Fibroblast of lung (primary cell): ENCODE measurements around the gene KRTAP26-1. TPM values are rescaled to one million over a fixed set of nuclear protein-coding genes. Genes with fewer than 3 reads are reported as not detected.

Source experiments
- DNase-seq, 2 donors: peaks; one replicate each; pipeline versions ENCODE4 v3.0.0 to v3.0.0-alpha.2; 2010; ENCODE audit warnings: low read depth in 2 of 2
- H2AFZ ChIP-seq: 2 replicates; pipeline ENCODE4 v1.5.1; 2012; ENCODE audit warnings: low read length, control low read depth, inconsistent platforms
- H3K27ac ChIP-seq: 2 replicates; pipeline ENCODE4 v1.5.1; 2011; ENCODE audit warnings: low read length, control low read depth; ENCODE audit not compliant: insufficient read depth
- H3K27me3 ChIP-seq: 2 replicates; pipeline ENCODE4 v1.5.1; 2011; ENCODE audit warnings: mild to moderate bottlenecking, low read length; ENCODE audit not compliant: control insufficient read depth, insufficient read depth
- H3K36me3 ChIP-seq: 2 replicates; pipeline ENCODE4 v1.5.1; 2011; ENCODE audit warnings: low read length; ENCODE audit not compliant: control insufficient read depth, insufficient read depth
- H3K4me1 ChIP-seq: 2 replicates; pipeline ENCODE4 v1.5.1; 2011; ENCODE audit warnings: low read length; ENCODE audit not compliant: control insufficient read depth, insufficient read depth; ENCODE audit errors: extremely low read depth
- H3K4me2 ChIP-seq: 2 replicates; pipeline ENCODE4 v1.5.1; 2011; ENCODE audit warnings: low read length, control low read depth; ENCODE audit not compliant: insufficient read depth; ENCODE audit errors: extremely low read depth
- H3K4me3 ChIP-seq, 4 experiments: fragments of 200-600 bp in 1 of 4; sonication (generic) in 1 of 4; replicated peaks in 1 of 4; 2 replicates each; pipeline ENCODE4 v1.5.1; 2011 to 2016; ENCODE audit warnings: low read length in 4 of 4, low read depth in 3 of 4, mild to moderate bottlenecking in 3 of 4, control low read depth in 2 of 4, inconsistent platforms in 1 of 4, mixed read lengths in 1 of 4; ENCODE audit not compliant: insufficient read depth in 1 of 4; ENCODE audit errors: control extremely low read depth in 1 of 4
- H3K79me2 ChIP-seq: 2 replicates; pipeline ENCODE4 v1.5.1; 2012; ENCODE audit warnings: mild to moderate bottlenecking, low read length, inconsistent platforms; ENCODE audit not compliant: control insufficient read depth, insufficient read depth
- H3K9ac ChIP-seq: 2 replicates; pipeline ENCODE4 v1.5.1; 2011; ENCODE audit warnings: mild to moderate bottlenecking, low read length, control low read depth; ENCODE audit not compliant: insufficient read depth
- H3K9me3 ChIP-seq: 2 replicates; pipeline ENCODE4 v1.5.1; 2012; ENCODE audit warnings: low read depth, low read length; ENCODE audit not compliant: control insufficient read depth, insufficient read depth
- H4K20me1 ChIP-seq: 2 replicates; pipeline ENCODE4 v1.5.1; 2011; ENCODE audit warnings: low read length; ENCODE audit not compliant: control insufficient read depth, insufficient read depth; ENCODE audit errors: extremely low read depth
- CTCF ChIP-seq, 2 donors: IDR thresholded peaks in 1 of 2; conservative IDR thresholded peaks in 1 of 2; 1 replicate in 1 of 2; 2 replicates in 1 of 2; pipeline ENCODE4 v1.5.1; 2011 to 2012; ENCODE audit warnings: low read length in 2 of 2, control low read depth in 1 of 2, inconsistent platforms in 1 of 2, low read depth in 1 of 2, mild to moderate bottlenecking in 1 of 2
- EZH2 ChIP-seq: IDR thresholded peaks from 2 replicates; pipeline ENCODE4 v1.5.1; 2012; ENCODE audit warnings: low read length, control low read depth, mild to moderate bottlenecking; ENCODE audit errors: missing control alignments
- polyA plus RNA-seq, 2 donors: library from polyadenylated mRNA; depleted of rRNA in 1 of 2; stranded (reverse) in 1 of 2; unstranded in 1 of 2; fragments of >200 nt; gene quantifications; 2 replicates each; pipeline ENCODE4 v1.2.1, GENCODE V29; 2011 to 2012; ENCODE audit warnings: missing spikeins in 1 of 2
- total RNA-seq: library from RNA; depleted of rRNA; stranded (reverse); fragments of >200 nt; gene quantifications from 2 replicates; pipeline ENCODE4 v1.2.1, GENCODE V29; 2014

Gene KRTAP26-1
- total and polyA plus RNA-seq, 2 donors (not counting 1 experiment from before 2014, with no cell fraction given), result not detected

- H3K27me3 ChIP-seq, result no peaks in the 10 kb centered on the region
- DNase-seq, result no peak
- H3K4me3 ChIP-seq, result no peak overlapping the region
- no peak overlapping the region for H3K9ac ChIP-seq
- H3K79me2 ChIP-seq, result no peaks in the 10 kb centered on the region
- no peak overlapping the region for H2AFZ ChIP-seq
- TF ChIP-seq EZH2 (no peak), CTCF (conservative IDR thresholded peaks at IDR 0.05 in 1 of 2, IDR thresholded peaks at IDR 0.05 in 1 of 2; ENCODE audit: low read depth in 1 of 2, low read length in 2 of 2) (no peak)
- H3K36me3 ChIP-seq, result no peaks in the 10 kb centered on the region
- no peaks in the 10 kb centered on the region for H3K9me3 ChIP-seq
- no peaks in the 10 kb centered on the region for H3K4me1 ChIP-seq
- H4K20me1 ChIP-seq, result no peaks in the 10 kb centered on the region
- H3K4me2 ChIP-seq, result no peak overlapping the region
- H3K27ac ChIP-seq, result no peak overlapping the region
Measured at GRCh38 chr21:30305136-30305535, 15.0 kb downstream of the KRTAP26-1 start.

- TF ChIP-seq CTCF (conservative IDR thresholded peaks at IDR 0.05 in 1 of 2, IDR thresholded peaks at IDR 0.05 in 1 of 2; ENCODE audit: low read depth in 1 of 2, low read length in 2 of 2), result no peak
- no peak for TF ChIP-seq EZH2
- H4K20me1 ChIP-seq, result no peaks in the 10 kb centered on the region
- no peaks in the 10 kb centered on the region for H3K27me3 ChIP-seq
- no peak within 1 kb of the TSS for H3K9ac ChIP-seq
- DNase-seq, result no peak
- H2AFZ ChIP-seq, result no peak within 1 kb of the TSS
- no peaks in the 10 kb centered on the region for H3K4me1 ChIP-seq
- H3K4me3 ChIP-seq, result no peak within 1 kb of the TSS
- H3K79me2 ChIP-seq, result no peaks in the 10 kb centered on the region
- H3K9me3 ChIP-seq, result no peaks in the 10 kb centered on the region
- no peak within 1 kb of the TSS for H3K4me2 ChIP-seq
- H3K36me3 ChIP-seq, result no peaks in the 10 kb centered on the region
- H3K27ac ChIP-seq, result no peak within 1 kb of the TSS
Measured at GRCh38 chr21:30289215-30289614, 30.9 kb downstream of the KRTAP26-1 start, which contains the start of gene KRTAP25-1. Gene KRTAP25-1, minus strand, starts transcription at chr21:30289514. Its CDS starts 24 bp downstream, at chr21:30289490.

GRCh38 chr21:30282850-30283249 is 37.3 kb downstream of the KRTAP26-1 start, which contains the start of gene KRTAP24-1:
Gene KRTAP24-1, minus strand, starts transcription at chr21:30282950. Its CDS starts 18 bp downstream, at chr21:30282932.
- Histone ChIP-seq H3K9ac (no peak within 1 kb of the TSS), H3K27me3 (no peaks in the 10 kb centered on the region), H3K36me3 (no peaks in the 10 kb centered on the region), H4K20me1 (no peaks in the 10 kb centered on the region), H2AFZ (no peak within 1 kb of the TSS), H3K4me1 (no peaks in the 10 kb centered on the region), H3K79me2 (no peaks in the 10 kb centered on the region), H3K9me3 (no peaks in the 10 kb centered on the region), H3K4me3 (no peak within 1 kb of the TSS), H3K27ac (no peak within 1 kb of the TSS), H3K4me2 (no peak within 1 kb of the TSS)
- TF ChIP-seq CTCF (conservative IDR thresholded peaks at IDR 0.05 in 1 of 2, IDR thresholded peaks at IDR 0.05 in 1 of 2; ENCODE audit: low read depth in 1 of 2, low read length in 2 of 2), result no peak
- no peak for TF ChIP-seq EZH2
- no peak for DNase-seq
